GM21786 (cell line): ENCODE measurements around the gene PACRG.
"Not testable (repeated sequence)": the region's sequence is repeated elsewhere in the genome, so short reads cannot be mapped to it uniquely, and the experiment has no call there.

Source experiments
- ATAC-seq: cut with Tn5 transposase; IDR thresholded peaks from one replicate; pipeline ENCODE4 v1.9.1; 2021; ENCODE audit not compliant: unreplicated experiment

PACRG gene

GRCh38 chr6:163301726-163302635 is 574.2 kb downstream of the PACRG start:
- no peak for ATAC-seq

- ATAC-seq: no peak
Measured at GRCh38 chr6:163302747-163303146, 575.0 kb downstream of the PACRG start.

GRCh38 chr6:163306000-163306399 is 578.2 kb downstream of the PACRG start:
- ATAC-seq: no peak

GRCh38 chr6:163308629-163309440 is 581.1 kb downstream of the PACRG start:
- no peak for ATAC-seq

- no peak for ATAC-seq
Measured at GRCh38 chr6:163309491-163310026, 581.8 kb downstream of the PACRG start.

- no peak for ATAC-seq
Measured at GRCh38 chr6:163310096-163310972, 582.6 kb downstream of the PACRG start.

- ATAC-seq: no peak
Measured at GRCh38 chr6:163310973-163311383, 583.2 kb downstream of the PACRG start.

GRCh38 chr6:163311830-163312229 is 584.1 kb downstream of the PACRG start:
- ATAC-seq: no peak

- no peak for ATAC-seq
Measured at GRCh38 chr6:163313566-163313965, 585.8 kb downstream of the PACRG start.

GRCh38 chr6:163313981-163314380 is 586.2 kb downstream of the PACRG start:
- ATAC-seq: no peak

GRCh38 chr6:163314791-163315470 is 587.2 kb downstream of the PACRG start:
- no peak for ATAC-seq

- ATAC-seq: not testable (repeated sequence)
Measured at GRCh38 chr6:163316866-163317495, 589.2 kb downstream of the PACRG start.

- no peak for ATAC-seq
Measured at GRCh38 chr6:163318071-163318786, 590.5 kb downstream of the PACRG start.

GRCh38 chr6:163319609-163320366 is 592.0 kb downstream of the PACRG start:
- no peak for ATAC-seq

GRCh38 chr6:163320402-163320801 is 592.6 kb downstream of the PACRG start:
- no peak for ATAC-seq

- ATAC-seq: no peak
Measured at GRCh38 chr6:163320804-163321203, 593.0 kb downstream of the PACRG start.

GRCh38 chr6:163321717-163322116 is 593.9 kb downstream of the PACRG start:
- ATAC-seq: no peak

- ATAC-seq: no peak
Measured at GRCh38 chr6:163323274-163323673, 595.5 kb downstream of the PACRG start.
